ENCODE results near the gene CHAC2. TPM values are rescaled to one million over a fixed set of nuclear protein-coding genes. Genes with fewer than 3 reads are reported as not detected.

Gene CHAC2
- total RNA-seq, 1 donor from 2014 or later = 3.6 TPM

DNA sequence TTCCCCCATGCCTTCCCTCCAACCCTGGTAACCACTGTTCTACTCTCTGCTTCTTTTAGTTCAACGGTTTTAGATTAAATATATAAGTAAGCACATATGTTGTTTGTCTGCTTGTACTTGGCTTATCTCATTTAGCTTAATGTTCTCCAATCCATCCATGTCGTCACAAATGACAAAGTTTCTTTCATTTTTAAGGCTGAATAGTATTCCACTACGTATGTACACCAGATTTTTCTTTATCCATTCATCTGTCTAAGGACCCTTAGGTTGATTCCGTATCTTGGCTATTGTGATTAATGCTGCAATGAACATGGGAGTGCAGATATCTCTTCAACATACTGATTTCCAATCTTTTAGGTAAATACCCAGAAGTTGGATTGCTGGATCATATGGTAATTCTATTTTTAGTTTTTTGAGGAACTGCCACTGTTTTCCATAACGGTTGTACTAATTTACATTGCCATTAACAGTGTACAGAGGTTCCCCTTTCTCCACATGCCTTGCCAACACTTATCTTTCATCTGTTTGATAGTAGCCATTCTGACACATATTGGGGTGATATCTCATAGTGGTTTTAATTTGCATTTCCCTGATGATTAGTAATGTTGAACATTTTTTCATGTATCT is 11.0 kb downstream of the CHAC2 start:
- ATAC-seq = peak; percentile 49

GRCh38 chr2:53780056-53780455 is 12.5 kb downstream of the CHAC2 start:
- no peak for ATAC-seq
- intact Hi-C loops (cut with DNase I) = no loop called here
- no peak overlapping the region for H3K27ac ChIP-seq
- peaks cover 31% of the 10 kb centered on the region for H3K4me1 ChIP-seq
- H3K9me3 ChIP-seq = no peaks in the 10 kb centered on the region
- no peak overlapping the region for H3K4me3 ChIP-seq
- no peaks in the 10 kb centered on the region for H3K27me3 ChIP-seq
- no peak for DNase-seq
- TF ChIP-seq CTCF (IDR thresholded peaks at IDR 0.05) = no peak
- H3K36me3 ChIP-seq = peaks cover 14% of the 10 kb centered on the region

More for the DNA sequence above, 11.0 kb downstream of the CHAC2 start:
- Histone ChIP-seq H3K4me1 (peaks cover 21% of the 10 kb centered on the region), H3K27ac (no peak overlapping the region), H3K4me3 (no peak overlapping the region), H3K9me3 (no peaks in the 10 kb centered on the region), H3K27me3 (no peaks in the 10 kb centered on the region), H3K36me3 (peaks cover 18% of the 10 kb centered on the region)
- TF ChIP-seq CTCF (IDR thresholded peaks at IDR 0.05) = no peak
- no peak for DNase-seq
- intact Hi-C loops (cut with DNase I) = no loop called here

- no peak overlapping the region for H3K27ac ChIP-seq
- no peak for TF ChIP-seq CTCF (IDR thresholded peaks at IDR 0.05)
These were observed 15.1 kb downstream of the CHAC2 start for GRCh38 chr2:53782676-53783075.

GRCh38 chr2:53784436-53784835 is 16.8 kb downstream of the CHAC2 start:
- no peak for DNase-seq
- no peak for ATAC-seq
- H3K9me3 ChIP-seq = no peaks in the 10 kb centered on the region
- intact Hi-C loops (cut with DNase I) = no loop called here
- peaks cover 40% of the 10 kb centered on the region for H3K4me1 ChIP-seq
- no peaks in the 10 kb centered on the region for H3K27me3 ChIP-seq
- H3K27ac ChIP-seq = no peak overlapping the region
- peak overlapping the region; percentile 89 for H3K4me3 ChIP-seq
- H3K36me3 ChIP-seq = peaks cover 14% of the 10 kb centered on the region
- TF ChIP-seq CTCF (IDR thresholded peaks at IDR 0.05) = no peak

More at GRCh38 chr2:53782676-53783075, 15.1 kb downstream of the CHAC2 start:
- Histone ChIP-seq H3K4me3 (no peak overlapping the region), H3K27me3 (no peaks in the 10 kb centered on the region), H3K36me3 (peaks cover 14% of the 10 kb centered on the region), H3K4me1 (peaks cover 36% of the 10 kb centered on the region), H3K9me3 (no peaks in the 10 kb centered on the region)
- intact Hi-C loops (cut with DNase I) = no loop called here
- DNase-seq (peak; percentile 74), ATAC-seq (peak; percentile 26)

DNA sequence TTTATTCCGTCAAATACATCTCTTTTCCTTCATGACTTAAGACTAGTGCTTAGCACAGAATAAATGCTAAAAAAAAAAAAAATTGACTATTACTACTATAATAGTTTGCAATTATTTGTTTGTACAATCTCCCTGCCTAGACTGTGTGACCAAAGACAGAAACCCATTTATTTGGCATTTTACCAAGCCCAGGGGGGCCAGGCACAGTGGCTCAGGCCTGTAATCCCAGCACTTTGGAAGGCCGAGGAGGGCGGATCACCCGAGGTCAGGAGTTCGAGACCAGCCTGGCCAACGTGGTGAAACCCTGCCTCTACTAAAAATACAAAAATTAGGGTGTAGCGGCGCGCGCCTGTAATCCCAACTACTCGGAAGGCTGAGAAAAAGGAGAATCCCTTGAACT is 17.8 kb downstream of the CHAC2 start:
- DNase-seq (no peak), ATAC-seq (no peak)
- Histone ChIP-seq H3K4me1 (peaks cover 45% of the 10 kb centered on the region), H3K36me3 (peaks cover 14% of the 10 kb centered on the region), H3K27me3 (no peaks in the 10 kb centered on the region), H3K4me3 (peak overlapping the region; percentile 89), H3K27ac (peak overlapping the region; percentile 82), H3K9me3 (no peaks in the 10 kb centered on the region)
- no peak for TF ChIP-seq CTCF (IDR thresholded peaks at IDR 0.05)
- intact Hi-C loops (cut with DNase I) = no loop called here

DNA sequence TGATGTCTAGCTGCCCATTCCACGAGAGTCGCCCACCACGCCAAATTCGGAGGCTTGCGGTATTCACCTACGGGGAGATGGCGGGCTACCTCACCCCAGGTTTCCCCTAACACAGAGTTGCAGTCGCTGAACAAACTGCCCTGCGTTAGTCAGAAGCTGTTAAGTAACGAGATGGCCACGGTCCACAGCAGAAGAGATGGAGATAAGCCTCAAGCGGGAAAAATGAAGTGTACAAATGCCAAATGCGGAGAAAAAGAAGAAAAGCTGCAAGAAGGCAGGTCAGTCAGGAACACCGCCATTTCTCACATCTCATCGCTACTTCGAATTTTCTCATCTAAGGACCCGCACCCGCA is 18.7 kb downstream of the CHAC2 start:
- no peak for TF ChIP-seq CTCF (IDR thresholded peaks at IDR 0.05)
- intact Hi-C loops (cut with DNase I) = no loop called here
- DNase-seq (no peak), ATAC-seq (peak; percentile 11)
- peak overlapping the region; percentile 82 for H3K27ac ChIP-seq
- H3K4me1 ChIP-seq = peaks cover 45% of the 10 kb centered on the region
- H3K27me3 ChIP-seq = no peaks in the 10 kb centered on the region
- H3K4me3 ChIP-seq = peak overlapping the region; percentile 89
- H3K36me3 ChIP-seq = peaks cover 9% of the 10 kb centered on the region
- no peaks in the 10 kb centered on the region for H3K9me3 ChIP-seq

Data from upper lobe of right lung (tissue), 1 donor.